GM21786 (cell line): Measurements from ENCODE around the gene TP53BP2.
A peak's percentile ranks its signal among the peaks of the same experiment; 100 is the strongest.
"Not testable (repeated sequence)": the region's sequence is repeated elsewhere in the genome, so short reads cannot be mapped to it uniquely, and the experiment has no call there.

Source experiments
- ATAC-seq: cut with Tn5 transposase; IDR thresholded peaks from one replicate; pipeline ENCODE4 v1.9.1; 2021; ENCODE audit not compliant: unreplicated experiment

TP53BP2 gene

DNA sequence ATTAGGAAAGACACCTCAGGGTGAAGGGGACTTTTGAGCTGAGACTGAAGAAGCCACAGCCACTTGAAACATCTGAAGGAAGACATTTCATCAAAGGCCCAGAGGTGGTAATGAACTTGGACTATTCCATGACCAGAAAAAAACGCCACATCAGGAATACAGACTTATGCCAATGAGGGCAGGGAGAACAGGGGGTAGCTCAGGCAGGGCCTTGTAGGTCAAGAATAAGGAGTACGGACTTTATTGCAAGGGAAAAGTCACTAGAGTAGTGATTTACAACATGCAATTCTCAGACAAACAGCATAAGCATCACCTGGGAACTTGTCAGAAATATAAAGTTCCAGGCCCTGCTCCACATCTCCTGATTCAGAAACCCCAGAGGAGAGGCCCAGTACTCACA, 11.8 kb downstream of the TP53BP2 start:
- ATAC-seq = no peak

DNA sequence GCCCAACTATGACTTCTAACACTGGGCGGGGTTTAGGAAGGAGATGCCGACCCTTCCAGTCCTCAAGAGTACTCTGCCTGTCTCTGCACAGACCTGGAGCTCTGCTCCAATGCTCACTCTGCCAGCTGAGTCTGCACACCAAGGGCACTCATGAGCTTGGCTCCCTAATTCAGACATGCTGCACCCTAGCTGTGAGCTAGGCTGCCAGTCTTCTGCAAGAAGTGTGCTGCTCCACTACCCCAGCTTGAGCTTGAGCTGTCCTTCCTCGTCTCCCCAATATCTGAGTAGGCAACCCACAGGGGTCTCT, 13.2 kb downstream of the TP53BP2 start:
- peak; percentile 42 for ATAC-seq

DNA sequence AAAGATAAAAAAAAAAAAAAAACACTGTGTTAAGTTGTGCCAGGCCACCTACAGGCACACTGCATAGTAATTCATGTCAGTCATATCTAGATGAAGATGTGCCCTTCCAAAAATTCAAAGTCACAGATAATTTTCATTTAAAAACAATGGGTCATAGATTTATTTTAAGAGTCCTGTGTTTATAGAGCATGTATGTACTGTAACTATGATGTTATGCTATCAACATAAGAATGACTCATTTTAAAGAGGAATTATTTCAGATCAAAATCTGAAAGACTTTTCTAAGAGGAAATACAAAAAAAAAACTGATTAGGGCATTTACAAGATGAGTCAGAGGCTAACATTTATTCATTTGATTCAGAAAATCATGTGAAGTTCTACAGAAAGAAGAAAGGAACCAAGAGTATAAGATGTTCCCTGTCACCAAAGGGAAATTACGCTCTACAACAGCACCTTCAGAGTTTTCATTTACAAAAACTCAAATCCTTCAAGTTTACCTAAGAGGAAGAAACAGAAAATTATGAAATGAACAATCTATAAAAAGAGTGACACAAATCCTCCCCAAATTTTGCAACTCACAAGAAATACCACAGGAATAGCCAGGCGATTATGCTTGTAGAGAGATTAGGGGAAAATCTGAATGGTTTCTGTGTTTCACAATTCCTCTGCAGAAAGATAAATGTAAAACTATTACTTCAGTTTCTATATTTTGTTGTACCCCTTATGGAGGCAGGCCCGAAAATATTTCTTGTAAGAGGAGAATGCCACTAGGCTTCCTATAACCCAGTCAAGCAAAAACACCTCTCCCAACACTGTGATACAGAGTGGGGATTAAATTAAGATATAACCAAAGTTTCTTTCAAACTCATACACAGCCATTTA, 13.8 kb downstream of the TP53BP2 start:
- peak; percentile 31 for ATAC-seq

DNA sequence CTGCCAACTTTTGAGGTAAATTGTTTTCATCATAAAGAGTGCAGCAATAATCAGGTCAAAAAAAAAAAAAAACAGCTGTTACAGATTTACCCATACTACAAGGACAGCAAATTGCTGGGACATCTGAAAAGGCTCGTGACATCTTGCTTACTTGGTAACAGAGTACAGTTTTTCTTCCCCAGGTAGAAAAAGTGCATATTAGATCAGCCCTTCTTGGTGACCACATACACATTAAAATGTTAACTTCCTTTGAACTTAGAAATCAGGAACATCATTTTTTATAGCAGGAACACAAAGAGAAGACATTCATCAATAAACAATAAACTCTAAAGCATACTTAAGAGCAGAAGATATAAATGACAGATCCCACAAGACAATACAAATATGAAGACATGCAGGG, 16.1 kb downstream of the TP53BP2 start:
- ATAC-seq = no peak

DNA sequence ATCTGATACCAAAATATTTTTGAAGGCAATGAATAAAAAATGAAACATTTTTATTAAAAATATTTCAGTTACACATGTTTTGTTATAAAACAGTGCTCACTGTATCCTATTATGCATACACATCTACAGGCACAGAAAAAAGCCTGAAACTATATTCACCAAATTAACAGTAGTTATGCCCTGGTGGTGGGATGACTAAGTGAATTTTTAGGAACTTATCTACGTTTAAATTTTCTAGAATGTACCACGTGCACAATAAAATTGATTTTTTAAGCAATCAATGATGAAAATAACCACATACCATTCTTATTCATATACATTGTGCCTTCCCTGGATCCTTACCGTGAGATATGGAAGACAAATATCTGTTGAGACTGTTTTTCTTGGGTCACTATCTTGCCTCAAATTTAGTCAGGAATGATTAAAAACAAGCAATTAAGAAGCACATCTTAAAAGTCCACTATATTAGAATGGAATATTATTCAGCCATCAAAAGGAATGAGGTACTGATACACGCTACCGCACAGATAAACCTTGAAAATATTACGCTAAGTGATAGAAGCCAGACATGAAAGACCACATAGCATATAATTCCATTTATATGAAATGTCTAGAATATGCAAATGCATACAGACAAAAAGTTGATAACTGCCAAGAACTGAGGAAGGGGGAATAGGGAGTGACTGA, 17.4 kb downstream of the TP53BP2 start:
- ATAC-seq = no peak

DNA sequence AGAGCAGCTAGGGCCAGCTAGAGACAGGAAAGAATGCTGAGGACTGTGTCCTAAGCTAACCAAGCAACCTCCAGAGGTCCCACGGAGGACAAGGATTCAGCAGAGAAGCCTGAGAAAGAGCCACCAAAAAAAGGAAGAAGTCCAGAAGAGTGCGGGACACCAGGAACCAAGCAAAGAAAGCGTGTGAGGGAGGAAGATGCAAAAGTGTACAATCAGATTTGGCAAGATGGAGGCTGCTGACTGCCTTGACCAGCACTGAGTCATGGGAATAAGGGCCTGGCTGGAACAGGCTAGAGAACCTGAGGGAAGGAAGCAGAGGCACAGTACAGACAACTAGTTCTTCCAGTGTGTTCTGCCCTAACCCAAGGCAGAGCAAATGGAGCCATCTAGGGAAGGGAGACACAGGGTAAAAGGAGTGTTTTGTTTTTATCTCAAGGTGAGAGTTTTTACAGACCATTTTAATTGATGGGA, 18.5 kb downstream of the TP53BP2 start:
- ATAC-seq = no peak

DNA sequence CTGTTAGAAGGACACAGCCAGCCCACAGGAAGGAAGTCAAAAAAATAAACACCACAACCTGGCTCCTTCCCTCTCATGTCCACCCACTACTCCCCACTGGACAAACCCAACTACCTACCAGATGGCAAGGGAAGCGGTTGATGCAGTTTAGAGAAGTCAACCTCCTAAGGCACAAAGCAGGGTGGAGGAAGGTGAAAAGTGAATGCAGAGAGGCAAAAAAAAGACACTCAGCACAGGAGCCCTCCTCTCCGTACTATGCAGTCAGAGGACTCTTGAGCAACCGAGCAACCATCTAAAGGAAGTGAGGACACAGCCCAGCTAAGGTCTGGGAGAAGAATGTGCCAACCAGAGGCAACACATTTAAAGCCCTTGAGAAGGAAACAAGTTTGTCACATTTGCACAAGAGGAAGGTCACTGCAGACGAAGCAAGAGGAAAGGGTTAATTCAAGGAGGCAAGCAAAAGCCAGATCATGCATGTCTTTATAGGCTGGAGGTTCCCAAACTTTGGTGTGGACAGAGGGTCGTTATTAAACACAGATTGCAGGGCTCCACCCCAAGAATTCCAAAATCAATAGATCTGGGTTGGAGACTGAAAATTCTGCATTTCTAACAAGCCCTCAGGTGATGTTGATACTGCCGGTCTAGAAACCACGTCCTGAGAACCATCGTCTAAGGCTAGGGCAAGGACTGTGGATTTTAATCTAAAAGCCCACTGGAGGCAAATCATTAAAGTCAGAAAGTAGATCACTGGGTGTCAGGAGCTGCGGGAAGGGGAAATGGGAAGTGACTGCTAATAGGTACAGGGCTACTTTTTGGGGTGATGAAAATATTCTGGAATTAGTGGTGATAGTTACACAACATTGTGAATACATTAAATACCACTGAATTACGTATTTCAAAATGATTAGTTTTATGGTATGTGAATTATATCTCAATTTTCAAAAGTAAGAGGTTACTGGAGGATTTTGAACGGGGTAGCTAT, 19.7 kb downstream of the TP53BP2 start:
- ATAC-seq = no peak

DNA sequence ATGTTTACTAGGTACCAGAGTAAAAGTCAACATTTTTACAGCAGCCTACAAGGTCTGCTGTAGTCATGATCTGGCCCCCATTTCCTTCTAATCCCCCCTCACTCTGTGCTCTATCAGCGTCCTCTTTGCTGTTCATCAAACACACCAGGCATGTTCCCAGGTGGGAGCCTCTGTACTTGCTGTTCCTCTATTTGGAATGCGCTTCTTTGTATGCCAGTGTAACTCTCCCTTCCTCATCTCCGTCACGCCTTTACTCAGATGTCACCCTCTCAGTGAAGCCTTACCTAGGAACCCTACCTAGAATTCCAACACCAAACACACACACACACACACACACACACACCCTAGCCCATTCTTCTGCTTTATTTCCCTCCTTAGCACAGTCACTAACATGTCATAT, 21.0 kb downstream of the TP53BP2 start:
- ATAC-seq = no peak

DNA sequence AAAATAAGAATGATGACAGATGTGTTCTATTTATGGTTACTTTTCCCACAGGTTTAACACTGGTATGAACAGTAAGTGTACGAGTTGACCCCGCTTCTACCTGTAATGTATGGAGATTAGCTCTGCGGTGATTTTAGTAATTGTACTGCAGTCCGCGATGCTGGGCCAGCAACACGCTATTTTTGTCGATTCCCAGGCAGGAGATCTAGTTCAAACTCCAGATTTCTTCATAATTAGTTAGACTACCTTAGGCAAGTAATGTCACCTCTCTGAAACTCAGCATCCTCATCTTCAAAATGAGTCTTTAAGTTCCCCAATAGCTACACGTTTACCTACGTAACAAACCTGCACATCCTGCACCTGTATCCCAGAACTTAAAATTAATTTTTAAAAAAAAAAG, 21.5 kb downstream of the TP53BP2 start:
- ATAC-seq = no peak

DNA sequence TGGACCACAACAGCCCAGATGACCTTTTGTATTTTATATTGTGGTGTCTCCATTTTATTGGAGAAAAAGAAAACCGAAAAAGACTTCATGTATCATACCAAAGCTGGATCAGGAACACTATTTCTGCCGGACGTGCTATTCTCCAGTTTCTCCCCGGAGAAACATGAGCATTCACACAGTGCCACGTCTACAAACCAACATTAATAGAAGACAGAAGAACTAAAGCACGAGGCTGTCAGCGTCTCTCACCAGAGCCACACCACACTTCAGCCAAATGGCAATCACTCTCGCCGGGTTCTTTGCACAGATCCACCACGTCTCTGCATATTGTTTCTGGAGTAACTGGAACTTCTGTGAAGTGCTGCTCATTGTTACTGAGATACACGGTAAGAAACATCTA, 24.8 kb downstream of the TP53BP2 start:
- ATAC-seq = no peak

DNA sequence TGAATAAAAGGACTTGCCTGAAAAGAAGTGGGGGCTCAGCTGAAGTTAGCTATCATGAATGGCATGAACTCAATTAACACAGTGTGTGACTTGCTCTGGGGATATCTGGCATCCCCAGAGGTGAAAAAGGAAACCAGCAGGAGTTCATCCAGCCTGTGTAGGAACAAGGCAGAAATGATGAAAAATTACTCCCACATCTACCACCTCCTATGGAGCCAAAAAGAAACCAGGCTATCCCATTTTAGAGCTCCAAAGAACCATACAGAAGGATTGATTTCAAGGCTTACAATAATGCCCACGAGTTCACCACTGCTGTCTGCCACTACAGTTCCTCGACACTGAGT, 25.3 kb downstream of the TP53BP2 start:
- ATAC-seq = no peak

DNA sequence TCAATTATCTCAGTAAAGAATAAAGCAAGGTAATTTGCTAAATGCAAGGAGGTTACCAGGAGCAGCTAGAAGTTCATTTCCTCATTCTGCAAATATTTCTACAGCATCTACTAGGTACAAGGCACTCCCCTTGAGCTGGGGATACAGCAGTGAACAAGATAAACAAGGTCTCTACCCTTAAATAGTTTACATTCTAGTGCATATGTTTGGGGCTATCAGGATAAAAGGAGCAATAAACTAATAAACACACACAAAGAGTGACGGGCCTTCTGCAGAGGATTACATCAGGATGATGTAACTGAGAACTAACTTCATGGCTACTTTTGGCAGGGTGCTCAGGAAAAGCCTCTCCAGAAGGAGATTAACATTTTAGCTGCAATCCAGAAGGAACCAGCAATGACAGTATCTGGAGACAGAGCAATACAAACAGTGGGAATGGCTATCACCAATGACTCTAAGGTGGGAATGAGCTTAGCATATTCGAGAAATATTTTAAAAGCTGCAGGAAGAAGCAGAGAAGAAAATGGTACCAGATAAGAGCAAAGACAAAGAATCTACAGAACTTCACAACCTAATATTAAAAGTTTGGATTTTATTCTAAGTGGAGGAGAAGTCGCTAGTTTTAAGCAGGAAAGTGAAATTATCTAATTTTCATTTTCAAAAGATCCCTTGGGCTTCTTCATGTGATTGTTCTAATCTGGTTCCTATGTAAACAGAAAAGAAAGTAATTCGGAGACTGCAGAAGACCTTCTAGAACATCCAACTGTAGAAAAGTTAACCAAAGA, 25.8 kb downstream of the TP53BP2 start:
- no peak for ATAC-seq

DNA sequence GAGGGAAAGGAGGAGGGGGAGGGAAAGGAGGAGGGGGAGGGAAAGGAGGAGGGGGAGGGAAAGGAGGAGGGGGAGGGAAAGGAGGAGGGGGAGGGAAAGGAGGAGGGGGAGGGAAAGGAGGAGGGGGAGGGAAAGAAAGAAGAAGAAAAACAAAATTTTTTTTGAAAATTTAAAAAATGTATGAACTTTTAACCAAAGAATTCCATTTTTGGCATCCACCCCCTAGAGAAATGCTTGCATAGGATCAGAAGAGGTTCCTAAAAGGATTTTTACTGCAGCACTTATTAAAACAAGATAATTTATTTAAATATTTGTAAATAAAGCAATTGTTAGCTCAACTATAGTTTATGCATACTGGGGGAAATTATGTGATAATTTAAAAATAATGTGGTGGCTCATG, 28.5 kb downstream of the TP53BP2 start:
- ATAC-seq = not testable (repeated sequence)

DNA sequence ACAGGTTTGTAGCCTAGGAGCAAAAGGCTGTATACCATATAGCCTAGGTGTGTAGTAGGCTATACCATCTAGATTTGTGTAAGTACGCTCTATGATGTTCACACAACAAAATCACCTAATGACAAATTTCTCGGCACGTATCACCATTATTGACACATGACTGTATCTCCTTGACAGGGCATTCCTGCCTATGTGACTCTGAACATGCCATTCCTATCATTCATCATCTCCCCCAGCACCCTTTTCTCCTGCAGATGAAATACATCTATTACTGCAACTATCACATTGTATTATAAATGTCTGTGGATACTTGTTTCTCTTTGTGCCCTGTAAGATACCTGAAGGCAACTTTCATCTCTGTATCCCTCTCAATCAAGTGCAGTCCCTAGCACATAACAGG, 29.9 kb downstream of the TP53BP2 start:
- ATAC-seq = no peak

DNA sequence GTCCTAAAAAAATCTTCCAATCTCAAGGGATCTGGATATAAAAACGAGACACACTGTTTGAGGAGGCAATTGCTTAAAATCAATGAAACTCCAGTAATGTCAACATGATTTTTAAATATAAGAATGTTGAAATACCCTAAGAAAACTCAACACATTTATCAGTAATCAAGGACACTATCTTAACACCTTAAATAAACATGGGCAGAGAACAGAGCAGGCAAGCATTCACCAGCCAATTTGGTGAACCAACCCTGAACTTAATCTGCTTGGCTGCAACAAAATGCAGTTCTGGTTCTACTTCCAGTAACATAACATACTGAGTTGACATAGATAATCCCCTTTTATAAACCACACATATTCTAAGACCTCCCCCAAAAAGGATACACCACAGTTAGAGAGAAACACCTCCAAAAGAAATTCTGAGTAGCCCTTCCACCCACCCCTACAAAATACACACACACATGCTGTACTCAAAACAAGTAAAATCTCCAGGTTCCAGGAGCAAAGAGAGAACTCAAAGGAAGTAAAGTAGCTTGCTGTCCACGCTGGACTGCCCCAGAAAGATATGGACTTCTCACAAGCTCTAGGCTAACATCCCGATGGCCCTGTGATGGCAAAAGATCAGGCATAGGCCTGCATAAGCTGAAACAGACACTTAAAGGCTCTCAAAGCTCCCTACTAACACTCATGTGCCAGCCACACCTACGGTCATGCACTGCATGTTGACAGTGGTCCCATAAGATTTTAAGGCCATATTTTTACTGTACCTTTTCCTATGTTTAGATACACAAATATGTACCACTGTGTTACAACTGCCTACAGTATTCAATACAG, 30.5 kb downstream of the TP53BP2 start:
- ATAC-seq = no peak

DNA sequence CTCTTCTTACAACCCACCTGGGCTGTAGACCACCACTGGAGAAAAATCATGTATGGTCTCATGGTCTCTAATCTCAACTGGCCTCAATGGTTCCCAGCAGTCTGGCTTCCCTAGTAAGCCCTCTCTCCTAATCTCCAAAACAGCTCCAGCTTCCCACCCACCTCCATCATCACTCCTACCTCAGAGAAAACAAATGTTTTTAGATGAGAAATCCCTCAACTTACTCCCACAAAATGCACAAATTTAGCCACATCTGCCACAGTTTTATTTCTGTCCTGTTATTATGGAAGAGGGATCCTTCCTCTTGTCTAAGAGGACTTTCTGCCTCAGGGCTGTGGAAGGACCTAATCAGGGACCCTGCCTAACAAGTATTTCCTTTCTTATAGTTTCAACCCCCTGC, 32.1 kb downstream of the TP53BP2 start:
- no peak for ATAC-seq

DNA sequence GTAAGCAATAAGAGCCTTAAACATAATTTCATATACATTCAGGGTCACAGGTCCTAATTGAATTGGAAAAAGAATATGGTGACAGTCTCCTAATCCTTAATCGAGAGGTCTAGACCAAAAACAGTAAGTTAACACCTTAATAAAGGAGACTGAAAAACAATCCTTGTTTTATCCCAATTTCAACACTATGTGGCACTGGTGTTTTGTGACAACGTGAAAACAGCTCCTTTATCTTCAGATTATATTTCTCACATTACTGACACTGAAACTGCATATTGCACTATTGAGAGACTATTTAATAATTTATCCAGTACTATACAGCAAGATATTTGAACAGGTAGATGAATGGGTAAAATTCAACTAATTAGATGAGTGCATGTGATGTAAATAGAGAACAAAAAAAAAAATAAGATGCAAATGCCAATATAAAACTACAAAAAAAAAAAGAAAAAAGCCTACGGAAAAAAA, 34.1 kb downstream of the TP53BP2 start:
- ATAC-seq = no peak

DNA sequence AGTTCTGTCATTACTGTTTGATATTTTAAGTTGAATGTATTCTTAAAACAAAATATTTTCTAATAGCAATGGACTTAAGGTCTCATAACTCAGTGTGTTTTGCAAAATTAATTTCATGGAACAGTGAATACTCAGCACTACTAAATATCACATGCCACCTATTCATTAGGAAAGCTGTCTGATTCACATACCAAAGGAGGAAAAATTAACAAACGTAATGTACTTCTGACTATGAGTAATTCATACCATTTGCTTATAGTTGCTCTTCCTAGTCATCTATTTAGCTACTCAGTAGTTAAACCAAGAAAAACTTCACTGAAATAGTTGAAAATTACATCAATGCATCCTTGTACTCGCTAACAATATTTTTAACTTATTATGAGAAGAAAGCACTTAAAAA, 35.2 kb downstream of the TP53BP2 start:
- no peak for ATAC-seq

DNA sequence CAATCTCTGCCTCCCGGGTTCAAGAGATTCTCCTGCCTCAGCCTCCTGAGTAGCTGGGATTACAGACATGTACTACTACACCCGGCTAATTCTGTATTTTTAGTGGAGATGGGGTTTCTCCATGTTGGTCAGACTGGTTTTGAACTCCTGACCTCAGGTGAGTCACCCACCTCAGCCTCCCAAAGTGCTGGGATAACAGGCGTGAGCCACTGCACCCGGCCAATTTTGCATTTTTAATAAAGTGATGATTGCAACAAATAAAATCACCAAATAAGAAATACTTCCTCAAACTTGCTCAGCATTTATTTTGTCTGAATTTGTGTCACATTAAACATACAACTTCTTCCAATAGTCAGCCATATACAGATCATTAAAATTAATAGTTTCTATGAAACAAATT, 35.8 kb downstream of the TP53BP2 start:
- not testable (repeated sequence) for ATAC-seq

DNA sequence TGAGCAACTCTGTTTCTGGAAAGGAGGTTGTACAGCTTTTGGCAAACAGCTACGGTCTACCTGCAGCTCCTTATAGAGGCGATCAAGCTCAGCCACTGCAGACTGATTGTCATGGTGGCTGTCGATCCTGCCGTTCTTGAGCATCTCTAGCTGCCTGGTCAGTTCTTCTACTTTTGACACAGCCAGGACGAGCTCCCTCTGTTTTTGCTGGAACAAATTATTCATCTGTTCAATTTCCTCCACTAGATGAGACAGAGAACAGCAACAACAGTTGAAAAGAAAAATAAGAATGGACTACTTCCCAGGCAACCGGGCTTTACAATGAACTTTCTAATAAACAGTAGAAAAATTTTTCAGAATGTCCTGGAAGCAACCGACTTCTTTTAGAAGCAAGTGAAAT, 42.5 kb downstream of the TP53BP2 start:
- ATAC-seq = no peak
